ENCODE results near the gene TMEM181.
"Not testable (repeated sequence)": the region's sequence is repeated elsewhere in the genome, so short reads cannot be mapped to it uniquely, and the experiment has no call there.

The TMEM181 gene

GRCh38 chr6:158628542-158628941 is 68.7 kb downstream of the TMEM181 start:
- no peaks in the 10 kb centered on the region for H3K9me3 Mint-ChIP-seq
- no peak overlapping the region for H3K4me3 Mint-ChIP-seq
- H3K27ac Mint-ChIP-seq: no peak overlapping the region
- peaks cover 25% of the 10 kb centered on the region for H3K4me1 Mint-ChIP-seq
- H3K36me3 Mint-ChIP-seq: peaks cover 20% of the 10 kb centered on the region
- no peaks in the 10 kb centered on the region for H3K27me3 Mint-ChIP-seq

- Mint-ChIP-seq H3K9me3 (no peaks in the 10 kb centered on the region), H3K36me3 (peaks cover 20% of the 10 kb centered on the region), H3K4me1 (peaks cover 27% of the 10 kb centered on the region), H3K4me3 (no peak overlapping the region), H3K27ac (peak overlapping the region; percentile 38), H3K27me3 (no peaks in the 10 kb centered on the region)
Measured at GRCh38 chr6:158629367-158630221, 69.7 kb downstream of the TMEM181 start.

- H3K4me1 Mint-ChIP-seq: peaks cover 38% of the 10 kb centered on the region
- peak overlapping the region; percentile 53 for H3K27ac Mint-ChIP-seq
- no peaks in the 10 kb centered on the region for H3K9me3 Mint-ChIP-seq
- H3K36me3 Mint-ChIP-seq: peaks cover 16% of the 10 kb centered on the region
- no peak overlapping the region for H3K4me3 Mint-ChIP-seq
- H3K27me3 Mint-ChIP-seq: no peaks in the 10 kb centered on the region
Measured at GRCh38 chr6:158630938-158631616, 71.2 kb downstream of the TMEM181 start.

GRCh38 chr6:158631678-158632537 is 72.0 kb downstream of the TMEM181 start:
- Mint-ChIP-seq H3K36me3 (peaks cover 14% of the 10 kb centered on the region), H3K27ac (peak overlapping the region; percentile 53), H3K9me3 (no peaks in the 10 kb centered on the region), H3K4me1 (peaks cover 45% of the 10 kb centered on the region), H3K4me3 (no peak overlapping the region), H3K27me3 (no peaks in the 10 kb centered on the region)

GRCh38 chr6:158632538-158633119 is 72.7 kb downstream of the TMEM181 start:
- not testable (repeated sequence) for H3K27me3 Mint-ChIP-seq, H3K4me3 Mint-ChIP-seq, H3K9me3 Mint-ChIP-seq
- Mint-ChIP-seq H3K4me1 (peaks cover 47% of the 10 kb centered on the region), H3K36me3 (peaks cover 11% of the 10 kb centered on the region), H3K27ac (peak overlapping the region; percentile 8)

GRCh38 chr6:158633127-158633526 is 73.2 kb downstream of the TMEM181 start:
- H3K9me3 Mint-ChIP-seq: no peaks in the 10 kb centered on the region

GRCh38 chr6:158634695-158635426 is 75.0 kb downstream of the TMEM181 start:
- peaks cover 12% of the 10 kb centered on the region for H3K36me3 Mint-ChIP-seq
- peak overlapping the region; percentile 90 for H3K27ac Mint-ChIP-seq
- H3K4me1 Mint-ChIP-seq: peaks cover 54% of the 10 kb centered on the region
- peak overlapping the region; percentile 33 for H3K4me3 Mint-ChIP-seq
- H3K27me3 Mint-ChIP-seq: no peaks in the 10 kb centered on the region
- H3K9me3 Mint-ChIP-seq: no peaks in the 10 kb centered on the region

More at GRCh38 chr6:158633127-158633526, 73.2 kb downstream of the TMEM181 start:
- Mint-ChIP-seq H3K36me3 (peaks cover 11% of the 10 kb centered on the region), H3K27ac (peak overlapping the region; percentile 30), H3K4me3 (no peak overlapping the region), H3K4me1 (peaks cover 47% of the 10 kb centered on the region), H3K27me3 (no peaks in the 10 kb centered on the region)

GRCh38 chr6:158635427-158636073 is 75.7 kb downstream of the TMEM181 start:
- no peak overlapping the region for H3K4me3 Mint-ChIP-seq
- H3K27me3 Mint-ChIP-seq: no peaks in the 10 kb centered on the region
- H3K27ac Mint-ChIP-seq: peak overlapping the region; percentile 70
- no peaks in the 10 kb centered on the region for H3K9me3 Mint-ChIP-seq
- H3K36me3 Mint-ChIP-seq: peaks cover 15% of the 10 kb centered on the region
- peaks cover 59% of the 10 kb centered on the region for H3K4me1 Mint-ChIP-seq

GRCh38 chr6:158636778-158637177 is 76.9 kb downstream of the TMEM181 start:
- Mint-ChIP-seq H3K9me3 (no peaks in the 10 kb centered on the region), H3K27me3 (no peaks in the 10 kb centered on the region), H3K36me3 (peaks cover 18% of the 10 kb centered on the region), H3K27ac (peak overlapping the region; percentile 48), H3K4me3 (no peak overlapping the region), H3K4me1 (peaks cover 62% of the 10 kb centered on the region)

- H3K9me3 Mint-ChIP-seq: no peaks in the 10 kb centered on the region
- no peak overlapping the region for H3K4me3 Mint-ChIP-seq
- H3K27ac Mint-ChIP-seq: peak overlapping the region; percentile 91
- H3K27me3 Mint-ChIP-seq: no peaks in the 10 kb centered on the region
- peaks cover 17% of the 10 kb centered on the region for H3K36me3 Mint-ChIP-seq
- peaks cover 77% of the 10 kb centered on the region for H3K4me1 Mint-ChIP-seq
Measured at GRCh38 chr6:158638324-158638854, 78.5 kb downstream of the TMEM181 start.

GRCh38 chr6:158639056-158639455 is 79.2 kb downstream of the TMEM181 start:
- no peaks in the 10 kb centered on the region for H3K27me3 Mint-ChIP-seq
- H3K9me3 Mint-ChIP-seq: no peaks in the 10 kb centered on the region
- H3K4me1 Mint-ChIP-seq: peaks cover 77% of the 10 kb centered on the region
- peak overlapping the region; percentile 91 for H3K27ac Mint-ChIP-seq
- peaks cover 15% of the 10 kb centered on the region for H3K36me3 Mint-ChIP-seq
- no peak overlapping the region for H3K4me3 Mint-ChIP-seq

GRCh38 chr6:158640519-158640918 is 80.6 kb downstream of the TMEM181 start:
- Mint-ChIP-seq H3K4me1 (peaks cover 74% of the 10 kb centered on the region), H3K36me3 (peaks cover 15% of the 10 kb centered on the region), H3K27me3 (no peaks in the 10 kb centered on the region), H3K27ac (peak overlapping the region; percentile 83), H3K4me3 (peak overlapping the region; percentile 6), H3K9me3 (no peaks in the 10 kb centered on the region)

- H3K4me1 Mint-ChIP-seq: peaks cover 72% of the 10 kb centered on the region
- H3K27me3 Mint-ChIP-seq: no peaks in the 10 kb centered on the region
- H3K36me3 Mint-ChIP-seq: peaks cover 11% of the 10 kb centered on the region
- H3K4me3 Mint-ChIP-seq: peak overlapping the region; percentile 99
- H3K9me3 Mint-ChIP-seq: no peaks in the 10 kb centered on the region
- peak overlapping the region; percentile 62 for H3K27ac Mint-ChIP-seq
Measured at GRCh38 chr6:158642097-158642601, 82.3 kb downstream of the TMEM181 start.

- Mint-ChIP-seq H3K4me1 (peaks cover 77% of the 10 kb centered on the region), H3K36me3 (peaks cover 11% of the 10 kb centered on the region), H3K9me3 (no peaks in the 10 kb centered on the region), H3K27me3 (no peaks in the 10 kb centered on the region), H3K27ac (peak overlapping the region; percentile 98), H3K4me3 (peak overlapping the region; percentile 99)
Measured at GRCh38 chr6:158643836-158644230, 83.9 kb downstream of the TMEM181 start.
